ENCODE data around the gene ARGLU1.

- TF ChIP-seq ARNT (IDR thresholded peaks at IDR 0.05) = no peak
- no peak for TF ChIP-seq LEF1 (IDR thresholded peaks at IDR 0.05; ENCODE audit: borderline replicate concordance)
- no peak for TF ChIP-seq SP1 (IDR thresholded peaks at IDR 0.05)
- no peak for TF ChIP-seq FOXM1 (IDR thresholded peaks at IDR 0.05; ENCODE audit: borderline replicate concordance)
- TF ChIP-seq L3MBTL2 (conservative IDR thresholded peaks at IDR 0.05) = no peak
- no peak for TF ChIP-seq NFRKB (IDR thresholded peaks at IDR 0.05)
- TF ChIP-seq ZNF384 (IDR thresholded peaks at IDR 0.05) = no peak
- TF ChIP-seq BHLHE40 (IDR thresholded peaks at IDR 0.05; ENCODE audit: borderline replicate concordance) = no peak
- no peak for TF ChIP-seq FOXA1 (IDR thresholded peaks at IDR 0.05)
- TF ChIP-seq FOXK2 (IDR thresholded peaks at IDR 0.05) = no peak
- no peak for TF ChIP-seq HDGF (IDR thresholded peaks at IDR 0.05; ENCODE audit: borderline replicate concordance)
Observed at GRCh38 chr13:106496072-106496997, 71.6 kb downstream of the ARGLU1 start.
